Activated CD4-positive, alpha-beta T cell treated with anti-CD3 and anti-CD28 coated beads, Interleukin-2, amount 50 U/mL, for 24 hours (primary cell): ENCODE data around the gene IGHMBP2.

Experiments
- DNase-seq, 2 donors: peaks; one replicate each; pipeline ENCODE4 v3.0.0-alpha.2; 2020; ENCODE audit warnings: low read depth in 1 of 2, low spot score in 1 of 2

The IGHMBP2 gene

GRCh38 chr11:68939583-68940555 is 36.2 kb downstream of the IGHMBP2 start:
- DNase-seq: no peak

- DNase-seq: no peak
Measured at GRCh38 chr11:68940651-68941323, 37.1 kb downstream of the IGHMBP2 start.

- no peak for DNase-seq
Measured at GRCh38 chr11:68941324-68942094, 37.8 kb downstream of the IGHMBP2 start.

GRCh38 chr11:68942095-68942620 is 38.5 kb downstream of the IGHMBP2 start:
- no peak for DNase-seq

GRCh38 chr11:68942751-68943271 is 39.1 kb downstream of the IGHMBP2 start:
- DNase-seq: no peak

- DNase-seq: no peak
Measured at GRCh38 chr11:68946416-68947090, 42.9 kb downstream of the IGHMBP2 start.

- DNase-seq: no peak
Measured at GRCh38 chr11:68947151-68947550, 43.5 kb downstream of the IGHMBP2 start.

- no peak for DNase-seq
Measured at GRCh38 chr11:68948496-68948895, 44.8 kb downstream of the IGHMBP2 start.

- DNase-seq: no peak
Measured at GRCh38 chr11:68948935-68949334, 45.2 kb downstream of the IGHMBP2 start.

- no peak for DNase-seq
Measured at GRCh38 chr11:68950270-68950669, 46.6 kb downstream of the IGHMBP2 start.

- no peak for DNase-seq
Measured at GRCh38 chr11:68950762-68951161, 47.1 kb downstream of the IGHMBP2 start.

GRCh38 chr11:68954836-68955606 is 51.3 kb downstream of the IGHMBP2 start:
- no peak for DNase-seq

GRCh38 chr11:68955607-68955958 is 51.9 kb downstream of the IGHMBP2 start:
- no peak for DNase-seq

- no peak for DNase-seq
Measured at GRCh38 chr11:68956142-68956541, 52.5 kb downstream of the IGHMBP2 start.

- DNase-seq: no peak
Measured at GRCh38 chr11:68956547-68957254, 53.0 kb downstream of the IGHMBP2 start.

- no peak for DNase-seq
Measured at GRCh38 chr11:68958211-68958610, 54.5 kb downstream of the IGHMBP2 start.

GRCh38 chr11:68959465-68960293 is 56.0 kb downstream of the IGHMBP2 start:
- no peak for DNase-seq
